Renal cortex interstitium (tissue), 3 donors: ENCODE data around the gene HVCN1. TPM values are rescaled to one million over a fixed set of nuclear protein-coding genes. Genes with fewer than 3 reads are reported as not detected.

Source experiments
- polyA plus RNA-seq, 3 donors: library from polyadenylated mRNA; unstranded; fragments of 120-200 nt; gene quantifications; one replicate each; pipeline ENCODE4 v1.2.1, GENCODE V29; 2013; ENCODE audit not compliant: insufficient read length in 3 of 3

HVCN1 gene
- polyA plus RNA-seq, 3 donors: 8.9 to 11.0 (median 9.8) TPM

Other genes starting within 250 kb of the HVCN1 start
- gene ARPC3, start 238.8 kb downstream of the HVCN1 start, polyA plus RNA-seq: 100 to 1,000 TPM; 241 to 266 (median 248) TPM
- gene GPN3, start 220.9 kb downstream of the HVCN1 start, polyA plus RNA-seq: 10 to 100 TPM; 31.6 to 37.3 (median 33.1) TPM
- gene FAM216A, start 220.3 kb downstream of the HVCN1 start, polyA plus RNA-seq: 10 to 100 TPM; 16.3 to 18.1 (median 17.1) TPM
- gene VPS29, start 187.0 kb downstream of the HVCN1 start, polyA plus RNA-seq: 100 to 1,000 TPM; 133 to 152 (median 142) TPM
- 1 to 10 TPM in 2 of 3 donors, under 1 TPM in 1; 0.92 to 1.3 (median 1.2) TPM for gene RAD9B, start 186.8 kb downstream of the HVCN1 start, polyA plus RNA-seq
- 10 to 100 TPM; 19.0 to 22.7 (median 21.0) TPM for gene PPTC7, start 105.8 kb downstream of the HVCN1 start, polyA plus RNA-seq
- gene TCTN1, start 75.0 kb downstream of the HVCN1 start, polyA plus RNA-seq: 100 to 1,000 TPM in 1 of 3 donors, 10 to 100 TPM in 2; 77.2 to 105 (median 93.8) TPM
- gene PPP1CC, start 53.8 kb upstream of the HVCN1 start, polyA plus RNA-seq: 100 to 1,000 TPM; 163 to 207 (median 177) TPM
- not detected for gene CCDC63, start 157.9 kb upstream of the HVCN1 start, polyA plus RNA-seq
- gene MYL2, start 231.5 kb upstream of the HVCN1 start, polyA plus RNA-seq: under 1 TPM in 1 of 3 donors, not detected in 2; 0.20 TPM